Right cardiac atrium (tissue), 5 donors: Measurements from ENCODE around the gene ELANE. TPM values are rescaled to one million over a fixed set of nuclear protein-coding genes. Genes with fewer than 3 reads are reported as not detected.

Experiments used
- ATAC-seq, 2 donors: fragments of 200-7000 bp; cut with Tn5 transposase; one replicate each; pipeline versions ENCODE4 v1.8.0 to v1.9.1; 2020; ENCODE audit warnings: moderate library complexity in 2 of 2, mild to moderate bottlenecking in 1 of 2
- DNase-seq, 3 donors: peaks; one replicate each; pipeline ENCODE4 v3.0.0-alpha.2; 2020
- H3K27ac ChIP-seq: one replicate; pipeline ENCODE4 v1.5.1; 2013; ENCODE audit warnings: mild to moderate bottlenecking, low read length, control low read depth, moderate library complexity
- H3K27me3 ChIP-seq: one replicate; pipeline ENCODE4 v1.6.1; 2013; ENCODE audit not compliant: control insufficient read depth, insufficient read depth
- H3K4me1 ChIP-seq: one replicate; pipeline ENCODE4 v1.6.1; 2013; ENCODE audit warnings: low read length; ENCODE audit not compliant: control insufficient read depth, insufficient read depth
- H3K4me3 ChIP-seq: one replicate; pipeline ENCODE4 v1.5.1; 2013; ENCODE audit warnings: low read length, control low read depth
- H3K9me3 ChIP-seq: one replicate; pipeline ENCODE4 v1.6.1; 2013; ENCODE audit warnings: low read length; ENCODE audit not compliant: control insufficient read depth
- whole genome bisulfite sequencing: extraction: QIAGEN DNeasy Blood & Tissue Kit; methylation state at CpG from one replicate; pipeline ENCODE4 v1.1.7; 2013; 5-methylcytosine and 5-hydroxymethylcytosine counted together
- intact Hi-C, 4 donors: fragments of 100-400 bp; cut with DNase I; formaldehyde crosslinking; loops; one replicate each; pipeline versions ENCODE4 v1.11.0 to v1.14.0; 2022 to 2023
- polyA plus RNA-seq: library from polyadenylated mRNA; stranded (reverse); fragments of 200-250 nt; gene quantifications from one replicate; pipeline ENCODE4 v1.2.3, GENCODE V29; 2013
- total RNA-seq, 4 donors: library from RNA; stranded (reverse); fragmentation: NEBNext Ultra II Directional; extraction: Animal tissue kit (Norgen Biotek cat#: 25700); gene quantifications; one replicate each; pipeline ENCODE4 v1.2.1, GENCODE V29; 2021
- donor health status: healthy with polysubstance abuse.
- donor health status: DM: no; HTN: yes; CAD: no.
- donor health status: DM: no; HTN: no; CAD: no.
- donor health status: DM: no; HTN: yes; CAD: no; lungs with severe emphysema.
- donor health status: DM: yes; HTN: yes; CAD: no.

The ELANE gene
- total and polyA plus RNA-seq, 5 donors: 0.85 to 3.4 (median 2.0) TPM

GRCh38 chr19:855566-856120 lies 3.5 kb downstream of the ELANE start:
- intact Hi-C loops: loop anchor here in 3 of 4 donors (5.0 to 10.0 kb wide), 5 partner anchors 51 to 88 kb away; partner anchors contain the start of gene KISS1R (in 1 of the 3)
- peak; percentile 16 to 54 (median 46) for DNase-seq
- 73% methylated on average over 40 of the region's 40 CpGs for WGBS
- Histone ChIP-seq H3K27ac (no peak overlapping the region), H3K4me3 (no peak overlapping the region), H3K27me3 (no peaks in the 10 kb centered on the region), H3K4me1 (no peaks in the 10 kb centered on the region), H3K9me3 (no peaks in the 10 kb centered on the region)
- ATAC-seq: no peak

DNA sequence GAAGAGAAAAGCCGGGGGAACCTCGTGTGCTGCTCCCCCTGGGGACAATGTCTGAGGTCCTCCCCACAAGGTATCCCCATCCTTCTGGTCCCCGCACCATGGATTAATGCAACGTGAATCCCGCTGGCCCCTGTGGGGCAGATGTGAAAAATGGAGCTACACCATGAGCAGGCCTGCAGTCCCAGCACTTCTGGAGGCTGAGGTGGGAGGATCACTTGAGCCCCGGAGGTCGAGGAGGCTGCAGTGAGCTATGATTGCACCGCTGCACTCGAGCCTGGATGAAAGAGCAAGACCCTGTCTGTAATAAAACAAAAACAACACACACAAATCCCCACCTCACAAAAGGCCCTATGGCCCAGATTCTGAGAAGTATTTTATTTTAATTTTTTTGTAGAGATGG lies 6.2 kb downstream of the ELANE start:
- H3K27ac ChIP-seq: peak overlapping the region; percentile 62
- WGBS: 79% methylated on average over 9 of the region's 9 CpGs
- DNase-seq (peak in 1 of 3 donors; percentile 26), ATAC-seq (no peak)
- H3K4me3 ChIP-seq: no peak overlapping the region
- no peaks in the 10 kb centered on the region for H3K4me1 ChIP-seq
- intact Hi-C loops: loop anchor here in 3 of 4 donors (5.0 to 10.0 kb wide), 5 partner anchors 53 to 91 kb away; partner anchors contain the start of gene KISS1R (in 1 of the 3)
- no peaks in the 10 kb centered on the region for H3K27me3 ChIP-seq
- no peaks in the 10 kb centered on the region for H3K9me3 ChIP-seq

GRCh38 chr19:858868-859843 lies 7.1 kb downstream of the ELANE start, which contains the start of gene CFD:
TSS of gene CFD (plus strand) at chr19:859664. CDS start at chr19:859690, 26 bp downstream.
- Histone ChIP-seq H3K4me3 (peak within 1 kb of the TSS; percentile 54), H3K27ac (peak within 1 kb of the TSS; percentile 86), H3K4me1 (no peaks in the 10 kb centered on the region), H3K27me3 (no peaks in the 10 kb centered on the region), H3K9me3 (no peaks in the 10 kb centered on the region)
- ATAC-seq (peak; percentile 59 to 77), DNase-seq (peak; percentile 80 to 93 (median 90))
- 38% methylated on average over 24 of the region's 24 CpGs for WGBS
- intact Hi-C loops: loop anchor here in 3 of 4 donors (5.0 to 10.0 kb wide), 5 partner anchors 54 to 92 kb away; partner anchors contain the start of gene KISS1R (in 1 of the 3)

DNA sequence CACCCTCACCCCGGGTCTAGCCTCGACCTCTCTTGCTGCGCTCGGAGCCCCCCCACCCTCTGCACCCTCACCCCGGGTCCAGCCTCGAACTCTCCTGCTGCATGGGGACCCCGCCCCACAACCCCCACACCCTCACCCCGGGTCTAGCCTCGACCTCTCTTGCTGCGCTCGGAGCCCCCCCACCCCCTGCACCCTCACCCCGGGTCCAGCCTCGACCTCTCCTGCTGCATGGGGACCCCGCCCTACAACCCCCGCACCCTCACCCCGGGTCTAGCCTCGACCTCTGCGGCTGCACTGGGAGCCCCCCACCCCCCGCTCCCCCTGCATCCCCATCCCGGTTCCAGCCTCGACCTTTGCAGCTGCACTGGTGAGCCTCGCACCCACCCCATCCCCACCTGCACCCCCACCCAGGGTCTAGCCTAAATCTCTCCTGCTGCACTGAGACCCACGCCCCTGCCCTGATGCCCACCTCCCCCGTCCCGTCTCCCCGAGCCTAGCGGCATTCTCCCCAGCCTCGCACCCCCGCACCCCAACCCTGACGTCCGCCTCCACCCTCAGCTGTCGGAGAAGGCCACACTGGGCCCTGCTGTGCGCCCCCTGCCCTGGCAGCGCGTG lies 9.1 kb downstream of the ELANE start:
- no peaks in the 10 kb centered on the region for H3K4me1 ChIP-seq
- intact Hi-C loops: loop anchor here in 2 of 4 donors (10.0 kb wide), 1 partner anchor 54 kb away; the partner anchor contains the start of genes KISS1R (in 2 of the 2) and R3HDM4 (in 2 of the 2)
- ATAC-seq: no peak
- peak overlapping the region; percentile 54 for H3K4me3 ChIP-seq
- H3K27ac ChIP-seq: no peak overlapping the region
- peak in 1 of 3 donors; percentile 58 for DNase-seq
- 68% methylated on average over 34 of the region's 35 CpGs for WGBS
- no peaks in the 10 kb centered on the region for H3K9me3 ChIP-seq
- H3K27me3 ChIP-seq: no peaks in the 10 kb centered on the region

- DNase-seq: peak; percentile 55 to 81 (median 78)
- 25% methylated on average over 60 of the region's 60 CpGs for WGBS
- H3K27ac ChIP-seq: no peak overlapping the region
- H3K4me1 ChIP-seq: no peaks in the 10 kb centered on the region
- peak in 1 of 2 donors; percentile 25 for ATAC-seq
- no peaks in the 10 kb centered on the region for H3K9me3 ChIP-seq
- H3K4me3 ChIP-seq: no peak overlapping the region
- intact Hi-C loops: loop anchor here in 2 of 4 donors (10.0 kb wide), 1 partner anchor 53 kb away; the partner anchor contains the start of genes KISS1R (in 2 of the 2) and R3HDM4 (in 2 of the 2)
- H3K27me3 ChIP-seq: no peaks in the 10 kb centered on the region
Measured at GRCh38 chr19:861756-862580, 9.9 kb downstream of the ELANE start.

GRCh38 chr19:862581-863314 lies 10.6 kb downstream of the ELANE start:
- ATAC-seq (peak in 1 of 2 donors; percentile 31), DNase-seq (peak; percentile 70 to 89 (median 87))
- intact Hi-C loops: loop anchor here in 2 of 4 donors (10.0 kb wide), 1 partner anchor 52 kb away; the partner anchor contains the start of genes KISS1R (in 2 of the 2) and R3HDM4 (in 2 of the 2)
- Histone ChIP-seq H3K4me3 (no peak overlapping the region), H3K27ac (no peak overlapping the region), H3K4me1 (no peaks in the 10 kb centered on the region), H3K27me3 (no peaks in the 10 kb centered on the region), H3K9me3 (no peaks in the 10 kb centered on the region)
- WGBS: 23% methylated on average over 48 of the region's 48 CpGs

DNA sequence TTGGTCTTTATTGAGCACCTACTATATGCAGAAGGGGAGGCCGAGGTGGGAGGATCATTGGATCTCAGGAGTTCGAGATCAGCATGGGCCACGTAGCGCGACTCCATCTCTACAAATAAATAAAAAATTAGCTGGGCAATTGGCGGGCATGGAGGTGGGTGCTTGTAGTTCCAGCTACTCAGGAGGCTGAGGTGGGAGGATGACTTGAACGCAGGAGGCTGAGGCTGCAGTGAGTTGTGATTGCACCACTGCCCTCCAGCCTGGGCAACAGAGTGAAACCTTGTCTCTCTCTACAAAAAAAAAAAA lies 11.2 kb downstream of the ELANE start:
- intact Hi-C loops: loop anchor here in 2 of 4 donors (10.0 kb wide), 1 partner anchor 52 kb away; the partner anchor contains the start of genes KISS1R (in 2 of the 2) and R3HDM4 (in 2 of the 2)
- no peak for ATAC-seq
- Histone ChIP-seq H3K27me3 (no peaks in the 10 kb centered on the region), H3K4me3 (no peak overlapping the region), H3K4me1 (no peaks in the 10 kb centered on the region), H3K9me3 (no peaks in the 10 kb centered on the region), H3K27ac (no peak overlapping the region)
- WGBS: 72% methylated on average over 7 of the region's 7 CpGs
- peak in 1 of 3 donors; percentile 38 for DNase-seq

DNA sequence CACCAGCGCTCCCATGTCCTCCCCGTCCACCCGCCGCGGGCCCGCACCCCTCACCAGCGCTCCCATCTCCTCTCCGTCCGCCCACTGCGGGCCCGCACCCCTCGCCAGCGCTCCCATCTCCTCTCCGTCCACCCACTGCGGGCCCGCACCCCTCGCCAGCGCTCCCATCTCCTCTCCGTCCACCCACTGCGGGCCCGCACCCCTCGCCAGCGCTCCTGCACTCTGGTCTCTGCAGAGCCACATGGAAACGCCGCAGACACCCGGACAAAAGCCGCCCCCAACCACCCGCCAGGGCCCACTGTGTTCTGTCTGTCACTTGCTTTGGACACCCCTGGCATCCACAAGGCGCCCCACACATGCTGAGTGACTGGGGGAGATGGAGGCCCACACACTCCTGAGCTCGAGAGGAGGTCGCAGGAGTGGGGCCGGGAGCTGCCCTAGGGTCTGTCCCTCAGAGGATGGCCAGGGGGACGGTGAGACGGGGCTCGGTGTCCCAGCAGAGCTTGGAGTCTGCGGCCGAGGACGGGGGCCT lies 14.7 kb downstream of the ELANE start:
- Histone ChIP-seq H3K9me3 (no peaks in the 10 kb centered on the region), H3K4me3 (no peak overlapping the region), H3K27me3 (no peaks in the 10 kb centered on the region), H3K27ac (no peak overlapping the region), H3K4me1 (no peaks in the 10 kb centered on the region)
- WGBS: 86% methylated on average over 38 of the region's 38 CpGs
- intact Hi-C loops: loop anchor here in 2 of 4 donors (10.0 kb wide), 1 partner anchor 48 kb away; the partner anchor contains the start of genes KISS1R (in 2 of the 2) and R3HDM4 (in 2 of the 2)
- ATAC-seq (no peak), DNase-seq (peak in 1 of 3 donors; percentile 69)

DNA sequence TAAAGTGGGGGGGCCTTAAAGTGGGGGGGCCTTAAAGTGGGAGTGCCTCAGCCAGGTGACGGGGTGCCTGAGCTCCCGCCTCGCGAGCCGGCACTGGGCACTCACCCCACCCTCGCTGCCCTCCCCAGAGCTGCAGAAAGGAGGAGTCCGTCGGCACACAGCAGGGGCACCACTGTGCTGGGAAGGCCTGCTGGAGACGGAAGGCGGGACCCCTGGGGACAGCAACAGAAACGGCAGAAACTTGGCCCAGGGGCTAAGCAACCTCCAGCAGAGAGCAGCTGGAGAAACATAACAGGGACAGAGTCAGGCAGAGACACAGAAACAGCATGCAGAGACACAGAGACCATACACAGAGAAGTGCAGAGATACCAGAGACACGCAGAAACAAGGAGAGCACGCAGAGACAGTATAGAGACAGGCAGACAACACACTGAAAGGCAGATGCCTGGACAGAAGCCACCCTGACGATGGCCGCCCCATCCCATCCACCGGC lies 15.2 kb downstream of the ELANE start:
- H3K4me3 ChIP-seq: no peak overlapping the region
- intact Hi-C loops: loop anchor here in 2 of 4 donors (10.0 kb wide), 1 partner anchor 47 kb away; the partner anchor contains the start of genes KISS1R (in 2 of the 2) and R3HDM4 (in 2 of the 2)
- DNase-seq (peak in 2 of 3 donors; percentile 76 to 84), ATAC-seq (no peak)
- H3K4me1 ChIP-seq: no peaks in the 10 kb centered on the region
- no peak overlapping the region for H3K27ac ChIP-seq
- 61% methylated on average over 16 of the region's 16 CpGs for WGBS
- H3K9me3 ChIP-seq: no peaks in the 10 kb centered on the region
- no peaks in the 10 kb centered on the region for H3K27me3 ChIP-seq
